HepG2 (cell line): ENCODE data around the gene KPNA3. TPM values are rescaled to one million over a fixed set of nuclear protein-coding genes. Genes with fewer than 3 reads are reported as not detected.
A peak's percentile ranks its signal among the peaks of the same experiment; 100 is the strongest.

ENCODE experiments used
- DR1 ChIP-seq: sonication (generic); formaldehyde crosslinking; IDR thresholded peaks from 2 replicates; pipeline ENCODE4 v1.8.0; 2021; ENCODE audit warnings: mild to moderate bottlenecking, missing genetic modification reagents, inconsistent platforms
- FOXK1 ChIP-seq: sonication (generic); formaldehyde crosslinking; IDR thresholded peaks from 2 replicates; pipeline ENCODE4 v1.4.0; 2020; ENCODE audit warnings: low read depth, missing genetic modification reagents, borderline replicate concordance
- FOXP4 ChIP-seq: sonication (generic); formaldehyde crosslinking; IDR thresholded peaks from 2 replicates; pipeline ENCODE4 v1.4.0; 2020; ENCODE audit warnings: missing genetic modification reagents
- GFI1 ChIP-seq: sonication (generic); formaldehyde crosslinking; IDR thresholded peaks from 2 replicates; pipeline ENCODE4 v1.5.0; 2020; ENCODE audit warnings: missing genetic modification reagents, mild to moderate bottlenecking, borderline replicate concordance
- HNRNPH1 ChIP-seq: fragments of 200-400 bp; formaldehyde crosslinking; optimal IDR thresholded peaks from 2 replicates; pipeline ENCODE3; 2017; ENCODE audit warnings: mild to moderate bottlenecking, low read depth, low read length
- HOXD1 ChIP-seq: sonication (generic); formaldehyde crosslinking; IDR thresholded peaks from 2 replicates; pipeline ENCODE4 v1.5.0; 2020; ENCODE audit warnings: missing genetic modification reagents
- IRF9 ChIP-seq: sonication (generic); formaldehyde crosslinking; IDR thresholded peaks from 2 replicates; pipeline ENCODE4 v1.8.0; 2022; ENCODE audit warnings: missing genetic modification reagents, mild to moderate bottlenecking, borderline replicate concordance
- NR1H2 ChIP-seq: sonication (generic); formaldehyde crosslinking; IDR thresholded peaks from 2 replicates; pipeline ENCODE4 v1.8.1; 2022; ENCODE audit warnings: low read depth, missing genetic modification reagents, borderline replicate concordance
- SP1 ChIP-seq, 2 experiments: fragments of 450-650 bp in 1 of 2; sonication (generic) in 1 of 2; formaldehyde crosslinking in 1 of 2; IDR thresholded peaks; 2 replicates each; pipeline versions ENCODE4 v1.4.0 to v1.6.1; 2016 to 2020; ENCODE audit warnings: missing genetic modification reagents in 1 of 2
- SRSF1 ChIP-seq: fragments of 200-400 bp; formaldehyde crosslinking; optimal IDR thresholded peaks from 2 replicates; pipeline ENCODE3; 2017; ENCODE audit warnings: mild to moderate bottlenecking, low read depth, low read length, moderate library complexity
- ZBTB44 ChIP-seq: sonication (generic); formaldehyde crosslinking; IDR thresholded peaks from 2 replicates; pipeline ENCODE4 v1.4.0; 2020; ENCODE audit warnings: missing genetic modification reagents
- ZFP1 ChIP-seq: IDR thresholded peaks from 2 replicates; pipeline ENCODE4 v1.6.1; 2016
- ZGPAT ChIP-seq: IDR thresholded peaks from 2 replicates; pipeline ENCODE4 v1.6.1; 2016; ENCODE audit warnings: mild to moderate bottlenecking
- ZHX2 ChIP-seq, 2 experiments: sonication (generic) in 1 of 2; formaldehyde crosslinking in 1 of 2; IDR thresholded peaks; 2 replicates each; pipeline versions ENCODE4 v1.6.1 to v1.9.0; 2014 to 2022; ENCODE audit warnings: antibody characterized with exemption in 1 of 2, borderline replicate concordance in 1 of 2, inconsistent platforms in 1 of 2, low read depth in 1 of 2, missing genetic modification reagents in 1 of 2
- ZNF317 ChIP-seq: sonication (generic); formaldehyde crosslinking; IDR thresholded peaks from 2 replicates; pipeline ENCODE4 v1.5.0; 2020; ENCODE audit warnings: mild to moderate bottlenecking, missing genetic modification reagents
- ZNF615 ChIP-seq: sonication (generic); formaldehyde crosslinking; IDR thresholded peaks from 2 replicates; pipeline ENCODE4 v1.5.0; 2020; ENCODE audit warnings: mild to moderate bottlenecking, missing genetic modification reagents, borderline replicate concordance
- ZNF883 ChIP-seq: sonication (generic); formaldehyde crosslinking; IDR thresholded peaks from 2 replicates; pipeline ENCODE4 v1.5.1; 2020; ENCODE audit warnings: mild to moderate bottlenecking, missing genetic modification reagents; ENCODE audit errors: not compliant biosample characterization
- polyA plus RNA-seq, 8 experiments: library from polyadenylated mRNA; depleted of rRNA in 3 of 8; stranded (reverse) in 7 of 8; unstranded in 1 of 8; fragments of >200 nt; fragmentation: Illumina TruSeq in 4 of 8; extraction: Trizol in 4 of 8; gene quantifications; 2 replicates each; pipeline versions ENCODE4 v1.2.1 to v1.2.3, GENCODE V29; 2011 to 2016; ENCODE audit warnings: low read depth in 4 of 8, missing spikeins in 1 of 8, mixed read lengths in 1 of 8; ENCODE audit not compliant: insufficient read depth in 1 of 8
- total RNA-seq, 5 experiments: library from RNA; depleted of rRNA; stranded (reverse); fragments of >200 nt; fragmentation: Illumina TruSeq; extraction: Trizol; gene quantifications; 2 replicates each; pipeline ENCODE4 v1.2.3, GENCODE V29; 2016; ENCODE audit warnings: low read depth in 1 of 5

Gene KPNA3
- total and polyA plus RNA-seq, 2 of the 13 experiments (the other 11 are each of a cell fraction or from before 2014, with no cell fraction given) = 13.0 to 28.9 TPM

GRCh38 chr13:49746111-49746510 is 46.4 kb downstream of the KPNA3 start (continued):
- TF ChIP-seq ZHX2 (IDR thresholded peaks at IDR 0.05; ENCODE audit: low read depth) (no peak), ZHX2 (CRISPR knock-in tag; IDR thresholded peaks at IDR 0.05; ENCODE audit: borderline replicate concordance) (no peak), SP1 (IDR thresholded peaks at IDR 0.05) (no peak), SP1 (CRISPR knock-in tag; IDR thresholded peaks at IDR 0.05) (no peak), FOXP4 (peak; percentile 95), SRSF1 (no peak), DR1 (CRISPR knock-in tag) (no peak), HOXD1 (CRISPR knock-in tag) (peak; percentile 93), FOXK1 (CRISPR knock-in tag) (peak; percentile 65; the same call in 1 of the 2 replicates), HNRNPH1 (no peak), GFI1 (CRISPR knock-in tag) (peak; percentile 52; the same call in 1 of the 2 replicates), ZGPAT (CRISPR knock-in tag) (peak; percentile 71; the same call in 1 of the 2 replicates), ZNF615 (CRISPR knock-in tag) (no peak), ZBTB44 (CRISPR knock-in tag) (no peak), ZNF317 (CRISPR knock-in tag) (no peak), IRF9 (CRISPR knock-in tag) (no peak), NR1H2 (no peak), ZFP1 (no peak), ZNF883 (CRISPR knock-in tag) (no peak)
